Trophoblast cell (in vitro differentiated cells and primary cell): Measurements from ENCODE around the gene PVALEF.
"Not testable (repeated sequence)": the region's sequence is repeated elsewhere in the genome, so short reads cannot be mapped to it uniquely, and the experiment has no call there.

Source experiments
- DNase-seq, 2 donors: peaks; one replicate each; pipeline ENCODE4 v3.0.0-alpha.2; 2016
- H2AFZ ChIP-seq: 2 replicates; pipeline ENCODE4 v1.6.1; 2013; ENCODE audit warnings: low read length, moderate library complexity, mild to moderate bottlenecking; ENCODE audit not compliant: insufficient read depth, poor library complexity
- H2AK5ac ChIP-seq: 2 replicates; pipeline ENCODE4 v1.6.1; 2013; ENCODE audit warnings: mild to moderate bottlenecking, low read length
- H2BK120ac ChIP-seq: 2 replicates; pipeline ENCODE4 v1.6.1; 2013; ENCODE audit warnings: low read length, mild to moderate bottlenecking, moderate library complexity; ENCODE audit not compliant: insufficient read depth, poor library complexity
- H2BK12ac ChIP-seq: 2 replicates; pipeline ENCODE4 v1.6.1; 2013; ENCODE audit warnings: mild to moderate bottlenecking, low read length, moderate library complexity
- H2BK5ac ChIP-seq: 2 replicates; pipeline ENCODE4 v1.6.1; 2013; ENCODE audit warnings: low read length, low read depth, moderate library complexity, mild to moderate bottlenecking; ENCODE audit not compliant: poor library complexity
- H3K14ac ChIP-seq: 2 replicates; pipeline ENCODE4 v1.6.1; 2013; ENCODE audit warnings: mild to moderate bottlenecking, low read length
- H3K18ac ChIP-seq: 2 replicates; pipeline ENCODE4 v1.6.1; 2013; ENCODE audit warnings: mild to moderate bottlenecking, low read length
- H3K23ac ChIP-seq: 2 replicates; pipeline ENCODE4 v1.6.1; 2013; ENCODE audit warnings: low read length
- H3K27ac ChIP-seq: 2 replicates; pipeline ENCODE4 v1.5.1; 2013; ENCODE audit warnings: low read depth, mild to moderate bottlenecking, inconsistent platforms, low read length, moderate library complexity
- H3K27me3 ChIP-seq: 2 replicates; pipeline ENCODE4 v1.6.1; 2013; ENCODE audit warnings: inconsistent platforms, mild to moderate bottlenecking, low read length, moderate library complexity; ENCODE audit not compliant: insufficient read depth
- H3K36me3 ChIP-seq, 2 experiments: 1 replicate in 1 of 2; 2 replicates in 1 of 2; pipeline ENCODE4 v1.6.1; 2013; ENCODE audit warnings: low read length in 2 of 2, mild to moderate bottlenecking in 2 of 2, moderate library complexity in 1 of 2; ENCODE audit not compliant: insufficient read depth in 2 of 2, control insufficient read depth in 1 of 2
- H3K4ac ChIP-seq: 2 replicates; pipeline ENCODE4 v1.6.1; 2013; ENCODE audit warnings: low read depth, mild to moderate bottlenecking, low read length, moderate library complexity
- H3K4me1 ChIP-seq, 2 experiments: 1 replicate in 1 of 2; 2 replicates in 1 of 2; pipeline ENCODE4 v1.6.1; 2013; ENCODE audit warnings: low read length in 2 of 2, mild to moderate bottlenecking in 2 of 2, moderate library complexity in 1 of 2; ENCODE audit not compliant: insufficient read depth in 2 of 2, control insufficient read depth in 1 of 2
- H3K4me2 ChIP-seq: 2 replicates; pipeline ENCODE4 v1.6.1; 2013; ENCODE audit warnings: inconsistent platforms, mild to moderate bottlenecking, low read length, moderate library complexity
- H3K4me3 ChIP-seq: 2 replicates; pipeline ENCODE4 v1.5.1; 2013; ENCODE audit warnings: mild to moderate bottlenecking, low read depth, low read length, inconsistent platforms
- H3K79me1 ChIP-seq: one replicate; pipeline ENCODE4 v1.6.1; 2013; ENCODE audit warnings: low read length
- H3K79me2 ChIP-seq: 2 replicates; pipeline ENCODE4 v1.6.1; 2013; ENCODE audit warnings: low read length, mild to moderate bottlenecking; ENCODE audit not compliant: control insufficient read depth, insufficient read depth, poor library complexity
- H3K9ac ChIP-seq: 2 replicates; pipeline ENCODE4 v1.6.1; 2013; ENCODE audit warnings: mild to moderate bottlenecking, low read length
- H3K9me3 ChIP-seq: 2 replicates; pipeline ENCODE4 v1.6.1; 2013; ENCODE audit warnings: low read depth, mild to moderate bottlenecking, control low read depth, inconsistent platforms, low read length; ENCODE audit not compliant: insufficient read depth
- H4K12ac ChIP-seq: 2 replicates; pipeline ENCODE4 v1.6.1; 2013; ENCODE audit warnings: low read depth, mild to moderate bottlenecking, low read length, moderate library complexity
- H4K8ac ChIP-seq: 2 replicates; pipeline ENCODE4 v1.6.1; 2013; ENCODE audit warnings: low read depth, mild to moderate bottlenecking, low read length, moderate library complexity
- H4K91ac ChIP-seq: one replicate; pipeline ENCODE4 v1.6.1; 2013; ENCODE audit warnings: low read depth, mild to moderate bottlenecking, low read length, moderate library complexity
- WGBS: extraction: QIAGEN DNeasy Blood & Tissue Kit; methylation state at CpG from one replicate; pipeline ENCODE4 v1.1.7; 2013; ENCODE audit warnings: missing lambda C conversion rate; ENCODE audit not compliant: insufficient read length, insufficient coverage; ENCODE audit errors: extremely low coverage; 5-methylcytosine and 5-hydroxymethylcytosine counted together

The PVALEF gene

DNA sequence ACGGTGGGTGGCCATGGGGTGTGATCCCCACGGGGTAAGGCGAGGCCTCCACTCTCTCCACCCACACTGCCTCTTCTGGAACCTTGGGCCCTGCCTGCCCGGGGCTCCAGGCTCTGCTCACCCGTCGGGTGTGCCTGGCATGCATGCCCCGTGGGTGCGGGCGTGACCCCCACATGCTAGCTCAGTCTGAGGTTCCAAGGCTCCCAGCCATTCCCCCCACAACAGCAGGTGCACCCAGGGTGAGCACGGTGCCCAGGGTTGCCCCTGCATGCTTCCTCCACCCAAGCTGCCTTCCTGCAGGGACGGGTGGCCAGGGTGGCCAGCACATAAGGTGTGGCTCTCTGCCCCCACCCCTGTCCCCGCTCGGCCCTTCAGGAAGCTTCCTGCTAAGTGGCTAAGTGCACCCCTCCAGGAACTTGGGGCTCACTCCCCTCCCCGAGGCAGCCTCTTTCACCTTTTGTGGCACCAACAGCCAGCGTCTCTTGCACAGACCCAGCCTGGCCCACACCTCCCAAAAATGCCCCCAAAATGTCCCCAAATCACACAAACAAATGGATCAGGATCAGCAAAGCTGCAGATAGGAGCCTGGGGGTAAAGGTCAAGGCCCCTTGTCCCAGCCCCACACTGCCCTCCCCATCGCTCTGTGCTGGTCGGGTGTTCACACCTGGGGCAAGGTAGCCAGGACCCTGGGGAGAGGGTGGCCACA lies 21.4 kb upstream of the PVALEF start:
- H2BK12ac ChIP-seq, result no peak overlapping the region
- no peak overlapping the region for H3K27ac ChIP-seq

DNA sequence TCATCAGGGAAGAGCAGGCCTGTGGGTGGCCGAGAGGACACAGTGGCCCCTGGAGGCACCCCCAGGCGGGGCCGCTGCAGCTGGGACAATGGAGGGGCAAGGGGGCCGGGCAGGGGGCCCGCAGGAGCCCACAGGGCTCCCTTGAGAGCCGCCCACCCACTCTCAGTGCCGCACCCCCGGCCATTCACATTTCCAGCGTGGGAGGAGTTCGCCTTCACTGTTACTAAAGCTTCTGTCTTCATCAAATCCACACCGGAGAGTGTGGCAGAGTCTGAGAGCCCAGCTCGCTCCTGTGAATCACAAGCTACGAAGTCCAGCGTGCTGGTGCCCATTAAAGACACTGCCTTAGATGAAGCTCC lies 20.9 kb upstream of the PVALEF start:
- no peak for DNase-seq
- H3K4me1 ChIP-seq, result no peaks in the 10 kb centered on the region
- no peak overlapping the region for H3K4ac ChIP-seq
- no peak overlapping the region for H2AFZ ChIP-seq
- H4K91ac ChIP-seq, result no peak overlapping the region
- no peak overlapping the region for H3K18ac ChIP-seq
- H3K4me2 ChIP-seq, result no peak overlapping the region
- H4K8ac ChIP-seq, result no peak overlapping the region
- no peak overlapping the region for H3K14ac ChIP-seq
- H4K12ac ChIP-seq, result no peak overlapping the region
- H3K79me2 ChIP-seq, result no peaks in the 10 kb centered on the region
- H2BK5ac ChIP-seq, result no peak overlapping the region
- H3K9me3 ChIP-seq, result peaks cover 3% of the 10 kb centered on the region
- H3K23ac ChIP-seq, result no peak overlapping the region
- no peak overlapping the region for H3K9ac ChIP-seq
- no peak overlapping the region for H2AK5ac ChIP-seq
- no peak overlapping the region for H2BK12ac ChIP-seq
- WGBS, result no CpG with 5 or more reads among the region's 14 CpGs
- H3K27me3 ChIP-seq, result no peaks in the 10 kb centered on the region
- H2BK120ac ChIP-seq, result no peak overlapping the region
- H3K79me1 ChIP-seq, result no peaks in the 10 kb centered on the region
- H3K36me3 ChIP-seq, result no peaks in the 10 kb centered on the region
- no peak overlapping the region for H3K4me3 ChIP-seq
- no peak overlapping the region for H3K27ac ChIP-seq

More for the DNA sequence above, 21.4 kb upstream of the PVALEF start:
- no peak overlapping the region for H3K23ac ChIP-seq
- H3K9ac ChIP-seq, result no peak overlapping the region
- H3K9me3 ChIP-seq, result peaks cover 5% of the 10 kb centered on the region
- H3K4me3 ChIP-seq, result no peak overlapping the region
- no peak overlapping the region for H4K91ac ChIP-seq
- no peak overlapping the region for H3K4me2 ChIP-seq
- no peak overlapping the region for H4K8ac ChIP-seq
- WGBS, result no CpG with 5 or more reads among the region's 17 CpGs
- no peaks in the 10 kb centered on the region for H3K79me1 ChIP-seq
- H2BK120ac ChIP-seq, result no peak overlapping the region
- no peak overlapping the region for H4K12ac ChIP-seq
- H3K27me3 ChIP-seq, result no peaks in the 10 kb centered on the region
- no peak overlapping the region for H3K14ac ChIP-seq
- H3K4ac ChIP-seq, result no peak overlapping the region
- H3K79me2 ChIP-seq, result no peaks in the 10 kb centered on the region
- H3K4me1 ChIP-seq, result no peaks in the 10 kb centered on the region
- H2AK5ac ChIP-seq, result no peak overlapping the region
- H3K36me3 ChIP-seq, result no peaks in the 10 kb centered on the region
- H2AFZ ChIP-seq, result no peak overlapping the region
- H3K18ac ChIP-seq, result no peak overlapping the region
- DNase-seq, result no peak
- no peak overlapping the region for H2BK5ac ChIP-seq

DNA sequence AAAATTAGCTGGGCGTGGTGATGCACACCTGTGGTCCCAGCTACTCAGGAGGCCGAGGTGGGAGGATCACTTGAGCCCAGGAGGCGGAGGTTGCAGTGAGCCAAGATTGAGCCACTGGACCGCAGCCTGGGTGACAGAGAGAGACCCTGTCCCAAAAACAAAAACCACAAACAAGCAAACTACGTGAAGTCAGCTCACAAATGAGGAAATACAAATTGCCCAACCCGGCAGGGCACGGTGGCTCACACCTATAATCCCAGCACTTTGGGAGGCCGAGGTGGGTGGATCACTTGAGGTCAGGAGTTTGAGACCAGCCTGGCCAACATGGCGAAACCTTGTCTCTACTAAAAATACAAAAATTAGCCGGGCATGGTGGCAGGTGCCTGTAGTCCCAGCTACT lies 19.1 kb upstream of the PVALEF start:
- H3K14ac ChIP-seq, H3K27ac ChIP-seq, H4K91ac ChIP-seq, H2BK12ac ChIP-seq, H2AK5ac ChIP-seq, H3K27me3 ChIP-seq, H3K9ac ChIP-seq, H3K23ac ChIP-seq, H2BK5ac ChIP-seq, H3K4me1 ChIP-seq, H3K4me3 ChIP-seq, H4K12ac ChIP-seq, H3K79me2 ChIP-seq, H3K79me1 ChIP-seq, H2AFZ ChIP-seq, H3K36me3 ChIP-seq, H3K4me2 ChIP-seq, DNase-seq, H4K8ac ChIP-seq, H3K4ac ChIP-seq, H3K9me3 ChIP-seq, H3K18ac ChIP-seq, H2BK120ac ChIP-seq: not testable (repeated sequence)
- WGBS, result no CpG with 5 or more reads among the region's 10 CpGs

DNA sequence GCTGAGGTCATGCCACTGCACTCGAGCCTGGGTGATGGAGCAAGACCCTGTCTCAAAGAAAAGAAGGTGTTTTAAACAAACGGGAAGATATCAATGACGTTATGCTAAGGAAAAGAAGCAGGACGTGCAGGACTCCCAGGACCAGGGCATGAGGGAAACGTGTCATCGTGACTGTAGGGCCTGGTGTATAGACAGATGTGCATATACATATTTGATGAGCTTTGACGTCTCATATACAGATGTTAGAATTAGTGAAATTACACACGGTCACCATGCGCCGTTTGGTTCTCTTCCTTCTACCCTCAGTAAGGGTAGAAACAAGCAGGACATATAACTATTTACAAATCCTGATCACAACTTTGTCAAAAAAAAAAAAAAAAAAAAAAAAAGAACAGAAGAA lies 17.6 kb upstream of the PVALEF start:
- Histone ChIP-seq H3K9ac (no peak overlapping the region), H3K27ac (no peak overlapping the region), H2AFZ (no peak overlapping the region), H3K4ac (no peak overlapping the region), H3K23ac (no peak overlapping the region), H3K18ac (no peak overlapping the region), H2BK12ac (no peak overlapping the region), H3K4me1 (no peaks in the 10 kb centered on the region), H4K91ac (no peak overlapping the region), H4K8ac (no peak overlapping the region), H2BK5ac (no peak overlapping the region), H3K36me3 (no peaks in the 10 kb centered on the region), H4K12ac (no peak overlapping the region), H3K4me2 (no peak overlapping the region), H3K9me3 (no peaks in the 10 kb centered on the region), H3K14ac (no peak overlapping the region), H3K27me3 (no peaks in the 10 kb centered on the region), H2BK120ac (no peak overlapping the region), H3K79me1 (no peaks in the 10 kb centered on the region), H3K4me3 (no peak overlapping the region), H3K79me2 (no peaks in the 10 kb centered on the region), H2AK5ac (no peak overlapping the region)
- WGBS, result no CpG with 5 or more reads among the region's 10 CpGs
- no peak for DNase-seq
